ENCODE data around the gene KRT2.

Gene KRT2

GRCh38 chr12:52688481-52688880 is 36.5 kb upstream of the KRT2 start:
- Histone ChIP-seq H2BK12ac (ENCODE audit: low read length) (no peak overlapping the region), H3K79me1 (ENCODE audit: low read length) (no peaks in the 10 kb centered on the region), H3K27ac (ENCODE audit: low read depth, low read length) (no peak overlapping the region), H4K91ac (ENCODE audit: low read depth, low read length) (no peak overlapping the region), H3K4me3 (ENCODE audit: low read depth, low read length) (no peak overlapping the region), H3K79me2 (ENCODE audit: control insufficient read depth, insufficient read depth, low read length, poor library complexity) (no peaks in the 10 kb centered on the region), H3K18ac (ENCODE audit: low read length) (no peak overlapping the region), H3K14ac (ENCODE audit: low read length) (no peak overlapping the region), H2AFZ (ENCODE audit: insufficient read depth, low read length, poor library complexity) (no peak overlapping the region), H3K27me3 (ENCODE audit: insufficient read depth, low read length) (peaks cover 6% of the 10 kb centered on the region), H3K23ac (ENCODE audit: low read length) (no peak overlapping the region), H2BK5ac (ENCODE audit: low read depth, low read length, poor library complexity) (no peak overlapping the region), H3K4ac (ENCODE audit: low read depth, low read length) (no peak overlapping the region), H4K12ac (ENCODE audit: low read depth, low read length) (no peak overlapping the region), H3K9me3 (ENCODE audit: insufficient read depth, low read depth, low read length) (no peaks in the 10 kb centered on the region), H4K8ac (ENCODE audit: low read depth, low read length) (no peak overlapping the region), H3K9ac (ENCODE audit: low read length) (no peak overlapping the region), H2BK120ac (ENCODE audit: insufficient read depth, low read length, poor library complexity) (no peak overlapping the region), H3K4me2 (ENCODE audit: low read length) (no peak overlapping the region), H2AK5ac (ENCODE audit: low read length) (no peak overlapping the region), H3K36me3 (ENCODE audit: control insufficient read depth in 1 of 2, insufficient read depth in 2 of 2, low read length in 2 of 2) (no peaks in the 10 kb centered on the region), H3K4me1 (ENCODE audit: control insufficient read depth in 1 of 2, insufficient read depth in 2 of 2, low read length in 2 of 2) (peaks cover 5 to 10% of the 10 kb centered on the region in 2 experiments)
- no CpG with 5 or more reads among the region's 2 CpGs for WGBS (ENCODE audit: extremely low coverage, insufficient coverage, insufficient read length)
- no peak for DNase-seq

- Histone ChIP-seq H2AFZ (ENCODE audit: insufficient read depth, low read length, poor library complexity) (no peak overlapping the region), H3K9me3 (ENCODE audit: insufficient read depth, low read depth, low read length) (no peaks in the 10 kb centered on the region), H4K91ac (ENCODE audit: low read depth, low read length) (no peak overlapping the region), H3K18ac (ENCODE audit: low read length) (no peak overlapping the region), H3K4me2 (ENCODE audit: low read length) (no peak overlapping the region), H3K4ac (ENCODE audit: low read depth, low read length) (no peak overlapping the region), H3K4me1 (ENCODE audit: control insufficient read depth in 1 of 2, insufficient read depth in 2 of 2, low read length in 2 of 2) (peaks cover 5 to 10% of the 10 kb centered on the region in 2 experiments), H3K23ac (ENCODE audit: low read length) (no peak overlapping the region), H3K79me1 (ENCODE audit: low read length) (no peaks in the 10 kb centered on the region), H2BK5ac (ENCODE audit: low read depth, low read length, poor library complexity) (no peak overlapping the region), H2BK12ac (ENCODE audit: low read length) (no peak overlapping the region), H4K8ac (ENCODE audit: low read depth, low read length) (no peak overlapping the region), H2AK5ac (ENCODE audit: low read length) (no peak overlapping the region), H3K36me3 (ENCODE audit: control insufficient read depth in 1 of 2, insufficient read depth in 2 of 2, low read length in 2 of 2) (no peaks in the 10 kb centered on the region), H3K27ac (ENCODE audit: low read depth, low read length) (no peak overlapping the region), H3K27me3 (ENCODE audit: insufficient read depth, low read length) (peaks cover 6% of the 10 kb centered on the region), H3K79me2 (ENCODE audit: control insufficient read depth, insufficient read depth, low read length, poor library complexity) (no peaks in the 10 kb centered on the region), H2BK120ac (ENCODE audit: insufficient read depth, low read length, poor library complexity) (no peak overlapping the region), H4K12ac (ENCODE audit: low read depth, low read length) (no peak overlapping the region), H3K14ac (ENCODE audit: low read length) (no peak overlapping the region), H3K9ac (ENCODE audit: low read length) (no peak overlapping the region), H3K4me3 (ENCODE audit: low read depth, low read length) (no peak overlapping the region)
- DNase-seq, result peak; percentile 72 to 76
- WGBS (ENCODE audit: extremely low coverage, insufficient coverage, insufficient read length), result no CpG with 5 or more reads among the region's 8 CpGs
These were observed 35.7 kb upstream of the KRT2 start for GRCh38 chr12:52687497-52688385.

- H2AFZ ChIP-seq (ENCODE audit: insufficient read depth, low read length, poor library complexity), result no peak overlapping the region
- H3K9ac ChIP-seq (ENCODE audit: low read length), result no peak overlapping the region
- H3K79me2 ChIP-seq (ENCODE audit: control insufficient read depth, insufficient read depth, low read length, poor library complexity), result no peaks in the 10 kb centered on the region
- H3K27me3 ChIP-seq (ENCODE audit: insufficient read depth, low read length), result peaks cover 5% of the 10 kb centered on the region
- no peaks in the 10 kb centered on the region for H3K36me3 ChIP-seq (ENCODE audit: control insufficient read depth in 1 of 2, insufficient read depth in 2 of 2, low read length in 2 of 2)
- H4K12ac ChIP-seq (ENCODE audit: low read depth, low read length), result no peak overlapping the region
- no peak overlapping the region for H2BK12ac ChIP-seq (ENCODE audit: low read length)
- H3K79me1 ChIP-seq (ENCODE audit: low read length), result no peaks in the 10 kb centered on the region
- no peak overlapping the region for H2AK5ac ChIP-seq (ENCODE audit: low read length)
- no peaks in the 10 kb centered on the region for H3K9me3 ChIP-seq (ENCODE audit: insufficient read depth, low read depth, low read length)
- no peak overlapping the region for H3K27ac ChIP-seq (ENCODE audit: low read depth, low read length)
- H4K91ac ChIP-seq (ENCODE audit: low read depth, low read length), result no peak overlapping the region
- WGBS (ENCODE audit: extremely low coverage, insufficient coverage, insufficient read length), result no CpG with 5 or more reads among the region's 9 CpGs
- no peak overlapping the region for H3K23ac ChIP-seq (ENCODE audit: low read length)
- peak in 1 of 2 donors; percentile 22 for DNase-seq
- no peak overlapping the region for H3K14ac ChIP-seq (ENCODE audit: low read length)
- H3K4me3 ChIP-seq (ENCODE audit: low read depth, low read length), result no peak overlapping the region
- H3K4me2 ChIP-seq (ENCODE audit: low read length), result no peak overlapping the region
- H2BK5ac ChIP-seq (ENCODE audit: low read depth, low read length, poor library complexity), result no peak overlapping the region
- H3K4ac ChIP-seq (ENCODE audit: low read depth, low read length), result no peak overlapping the region
- H3K18ac ChIP-seq (ENCODE audit: low read length), result no peak overlapping the region
- H4K8ac ChIP-seq (ENCODE audit: low read depth, low read length), result no peak overlapping the region
- H2BK120ac ChIP-seq (ENCODE audit: insufficient read depth, low read length, poor library complexity), result no peak overlapping the region
- H3K4me1 ChIP-seq (ENCODE audit: control insufficient read depth in 1 of 2, insufficient read depth in 2 of 2, low read length in 2 of 2), result peaks cover 5 to 10% of the 10 kb centered on the region in 2 experiments
These were observed 34.9 kb upstream of the KRT2 start for GRCh38 chr12:52686756-52687487.

- no CpG with 5 or more reads among the region's 3 CpGs for WGBS (ENCODE audit: extremely low coverage, insufficient coverage, insufficient read length)
- Histone ChIP-seq H3K36me3 (ENCODE audit: control insufficient read depth in 1 of 2, insufficient read depth in 2 of 2, low read length in 2 of 2) (no peaks in the 10 kb centered on the region), H3K4me2 (ENCODE audit: low read length) (no peak overlapping the region), H4K91ac (ENCODE audit: low read depth, low read length) (no peak overlapping the region), H3K18ac (ENCODE audit: low read length) (no peak overlapping the region), H2AFZ (ENCODE audit: insufficient read depth, low read length, poor library complexity) (no peak overlapping the region), H2BK120ac (ENCODE audit: insufficient read depth, low read length, poor library complexity) (no peak overlapping the region), H3K27ac (ENCODE audit: low read depth, low read length) (no peak overlapping the region), H3K4ac (ENCODE audit: low read depth, low read length) (no peak overlapping the region), H2BK12ac (ENCODE audit: low read length) (no peak overlapping the region), H3K23ac (ENCODE audit: low read length) (no peak overlapping the region), H3K4me3 (ENCODE audit: low read depth, low read length) (no peak overlapping the region), H4K12ac (ENCODE audit: low read depth, low read length) (no peak overlapping the region), H3K9me3 (ENCODE audit: insufficient read depth, low read depth, low read length) (no peaks in the 10 kb centered on the region), H4K8ac (ENCODE audit: low read depth, low read length) (no peak overlapping the region), H3K14ac (ENCODE audit: low read length) (no peak overlapping the region), H3K27me3 (ENCODE audit: insufficient read depth, low read length) (no peaks in the 10 kb centered on the region), H2AK5ac (ENCODE audit: low read length) (no peak overlapping the region), H3K79me1 (ENCODE audit: low read length) (no peaks in the 10 kb centered on the region), H3K79me2 (ENCODE audit: control insufficient read depth, insufficient read depth, low read length, poor library complexity) (no peaks in the 10 kb centered on the region), H3K4me1 (ENCODE audit: control insufficient read depth in 1 of 2, insufficient read depth in 2 of 2, low read length in 2 of 2) (peaks cover 3 to 7% of the 10 kb centered on the region in 2 experiments), H2BK5ac (ENCODE audit: low read depth, low read length, poor library complexity) (no peak overlapping the region), H3K9ac (ENCODE audit: low read length) (no peak overlapping the region)
- no peak for DNase-seq
These were observed 34.1 kb upstream of the KRT2 start for GRCh38 chr12:52686063-52686462.
